ENCODE measurements around the gene GANC.

The GANC gene

GRCh38 chr15:42401544-42402454 is 128.8 kb downstream of the GANC start:
- Histone ChIP-seq H3K9me3 (ENCODE audit: severe bottlenecking) (no peaks in the 10 kb centered on the region), H3K27me3 (ENCODE audit: insufficient read depth, low read depth, severe bottlenecking) (no peaks in the 10 kb centered on the region), H3K36me3 (no peaks in the 10 kb centered on the region), H3K4me3 (ENCODE audit: low read depth, low read length) (no peak overlapping the region), H3K27ac (no peak overlapping the region)
- no peak for TF ChIP-seq CTCF (IDR thresholded peaks at IDR 0.05; ENCODE audit: low read depth, low read length)
- DNase-seq, result no peak

GRCh38 chr15:42402455-42403205 is 129.6 kb downstream of the GANC start:
- H3K9me3 ChIP-seq (ENCODE audit: severe bottlenecking), result no peaks in the 10 kb centered on the region
- no peaks in the 10 kb centered on the region for H3K27me3 ChIP-seq (ENCODE audit: insufficient read depth, low read depth, severe bottlenecking)
- no peak overlapping the region for H3K27ac ChIP-seq
- H3K4me3 ChIP-seq (ENCODE audit: low read depth, low read length), result no peak overlapping the region
- H3K36me3 ChIP-seq, result no peaks in the 10 kb centered on the region
- no peak for TF ChIP-seq CTCF (IDR thresholded peaks at IDR 0.05; ENCODE audit: low read depth, low read length)
- no peak for DNase-seq

GRCh38 chr15:42403389-42403788 is 130.4 kb downstream of the GANC start:
- Histone ChIP-seq H3K27me3 (ENCODE audit: insufficient read depth, low read depth, severe bottlenecking) (no peaks in the 10 kb centered on the region), H3K9me3 (ENCODE audit: severe bottlenecking) (no peaks in the 10 kb centered on the region), H3K4me3 (ENCODE audit: low read depth, low read length) (no peak overlapping the region), H3K36me3 (no peaks in the 10 kb centered on the region), H3K27ac (no peak overlapping the region)
- DNase-seq, result no peak
- no peak for TF ChIP-seq CTCF (IDR thresholded peaks at IDR 0.05; ENCODE audit: low read depth, low read length)

- H3K27ac ChIP-seq, result no peak overlapping the region
- no peak for DNase-seq
- TF ChIP-seq CTCF (IDR thresholded peaks at IDR 0.05; ENCODE audit: low read depth, low read length), result no peak
These were observed 131.6 kb downstream of the GANC start for GRCh38 chr15:42404461-42405235.

GRCh38 chr15:42405863-42406482 is 133.0 kb downstream of the GANC start:
- Histone ChIP-seq H3K9me3 (ENCODE audit: severe bottlenecking) (no peaks in the 10 kb centered on the region), H3K4me3 (ENCODE audit: low read depth, low read length) (no peak overlapping the region), H3K27me3 (ENCODE audit: insufficient read depth, low read depth, severe bottlenecking) (no peaks in the 10 kb centered on the region), H3K27ac (peak overlapping the region; percentile 36; the same call in 1 of the 2 replicates), H3K36me3 (no peaks in the 10 kb centered on the region)
- no peak for DNase-seq
- TF ChIP-seq CTCF (IDR thresholded peaks at IDR 0.05; ENCODE audit: low read depth, low read length), result no peak

More at GRCh38 chr15:42404461-42405235, 131.6 kb downstream of the GANC start:
- no peaks in the 10 kb centered on the region for H3K9me3 ChIP-seq (ENCODE audit: severe bottlenecking)
- H3K36me3 ChIP-seq, result no peaks in the 10 kb centered on the region
- H3K27me3 ChIP-seq (ENCODE audit: insufficient read depth, low read depth, severe bottlenecking), result no peaks in the 10 kb centered on the region
- no peak overlapping the region for H3K4me3 ChIP-seq (ENCODE audit: low read depth, low read length)
